HEK293 (cell line): Measurements from ENCODE around the gene PRKAG3.

Source experiments
- CTCF ChIA-PET: fragments of 350-600 bp; formaldehyde crosslinking; extraction: SDS; loops from one replicate; lab custom pipeline; 2021; ENCODE audit warnings: antibody characterized with exemption; lab: Yijun Ruan, JAX
- POLR2A ChIA-PET: fragments of 300-600 bp; formaldehyde crosslinking; extraction: SDS; loops from one replicate; lab custom pipeline; 2020; ENCODE audit warnings: antibody characterized with exemption, inconsistent platforms; lab: Yijun Ruan, JAX
- H3K27ac ChIP-seq: fragments of 200-500 bp; sonication (Bioruptor generic); 2 replicates; pipeline ENCODE4 v1.5.1; 2014; ENCODE audit warnings: low read depth, low read length, control low read depth, inconsistent platforms; ENCODE audit errors: extremely low read depth
- H3K36me3 ChIP-seq, 2 experiments: fragments of 200-500 bp in 1 of 2; sonication (Bioruptor generic) in 1 of 2; 1 replicate in 1 of 2; 2 replicates in 1 of 2; pipeline ENCODE4 v1.5.1; 2014 to 2017; ENCODE audit warnings: inconsistent platforms in 2 of 2, low read length in 2 of 2; ENCODE audit not compliant: control insufficient read depth in 2 of 2, insufficient read depth in 1 of 2
- H3K4me1 ChIP-seq: fragments of 200-500 bp; sonication (Bioruptor generic); 2 replicates; pipeline ENCODE4 v1.5.1; 2014; ENCODE audit warnings: mild to moderate bottlenecking, low read length, inconsistent platforms; ENCODE audit not compliant: control insufficient read depth, insufficient read depth
- H3K4me3 ChIP-seq: 2 replicates; pipeline ENCODE4 v1.5.1; 2011; ENCODE audit warnings: low read depth, mild to moderate bottlenecking, control low read depth, low read length, moderate library complexity
- H3K9me3 ChIP-seq: fragments of 200-500 bp; sonication (Bioruptor generic); 2 replicates; pipeline ENCODE4 v1.5.1; 2014; ENCODE audit warnings: low read depth, low read length, inconsistent platforms; ENCODE audit not compliant: control insufficient read depth, insufficient read depth
- GLIS2 ChIP-seq: fragments of 450-650 bp; formaldehyde crosslinking; IDR thresholded peaks from 2 replicates; pipeline ENCODE4 v1.5.1; 2016; ENCODE audit warnings: missing biosample characterization, missing genetic modification characterization
- KLF1 ChIP-seq: fragments of 450-650 bp; formaldehyde crosslinking; IDR thresholded peaks from 2 replicates; pipeline ENCODE4 v1.5.1; 2016; ENCODE audit warnings: missing biosample characterization, missing genetic modification characterization
- ZBTB26 ChIP-seq: fragments of 450-650 bp; formaldehyde crosslinking; optimal IDR thresholded peaks from 2 replicates; pipeline ENCODE3; 2016; ENCODE audit warnings: missing biosample characterization, mild to moderate bottlenecking, missing genetic modification characterization
- ZBTB6 ChIP-seq: fragments of 450-650 bp; formaldehyde crosslinking; IDR thresholded peaks from 2 replicates; pipeline ENCODE4 v1.5.1; 2017; ENCODE audit warnings: missing biosample characterization, missing genetic modification characterization
- ZNF148 ChIP-seq: fragments of 450-650 bp; formaldehyde crosslinking; IDR thresholded peaks from 2 replicates; pipeline ENCODE4 v1.5.0; 2017; ENCODE audit warnings: missing biosample characterization, missing genetic modification characterization, borderline replicate concordance
- ZNF335 ChIP-seq: fragments of 450-650 bp; formaldehyde crosslinking; conservative IDR thresholded peaks from 2 replicates; pipeline ENCODE4 v1.5.1; 2016; ENCODE audit warnings: missing biosample characterization, missing genetic modification characterization
- ZNF596 ChIP-seq: fragments of 450-650 bp; IDR thresholded peaks from 2 replicates; pipeline ENCODE4 v1.5.0; 2018; ENCODE audit warnings: missing biosample characterization, mild to moderate bottlenecking, missing genetic modification characterization, moderate library complexity
- ZNF629 ChIP-seq: fragments of 450-650 bp; formaldehyde crosslinking; IDR thresholded peaks from 2 replicates; pipeline ENCODE4 v1.5.1; 2017; ENCODE audit warnings: missing biosample characterization, missing genetic modification characterization
- ZNF692 ChIP-seq: fragments of 450-650 bp; formaldehyde crosslinking; IDR thresholded peaks from 2 replicates; pipeline ENCODE4 v1.5.1; 2016; ENCODE audit warnings: missing biosample characterization, missing genetic modification characterization
- ZNF791 ChIP-seq: fragments of 450-650 bp; formaldehyde crosslinking; IDR thresholded peaks from 2 replicates; pipeline ENCODE4 v1.5.1; 2016; ENCODE audit warnings: missing biosample characterization, missing genetic modification characterization
- ZSCAN30 ChIP-seq: fragments of 450-650 bp; IDR thresholded peaks from 2 replicates; pipeline ENCODE4 v1.5.1; 2018; ENCODE audit warnings: missing biosample characterization, mild to moderate bottlenecking, missing genetic modification characterization, moderate library complexity
- ZSCAN4 ChIP-seq: fragments of 450-650 bp; formaldehyde crosslinking; IDR thresholded peaks from 2 replicates; pipeline ENCODE4 v1.5.1; 2017; ENCODE audit warnings: missing biosample characterization, missing genetic modification characterization
- ZXDB ChIP-seq: fragments of 450-650 bp; formaldehyde crosslinking; IDR thresholded peaks from 2 replicates; pipeline ENCODE4 v1.5.1; 2016; ENCODE audit warnings: missing biosample characterization, missing genetic modification characterization
- TF ChIP-seq, protein P1 (sequence below): fragments of 450-650 bp; formaldehyde crosslinking; IDR thresholded peaks from 2 replicates; pipeline ENCODE4 v1.5.1; 2016; ENCODE audit warnings: missing biosample characterization, missing genetic modification characterization
- TF ChIP-seq, protein P2 (sequence below): fragments of 450-650 bp; formaldehyde crosslinking; IDR thresholded peaks from 2 replicates; pipeline ENCODE4 v1.5.1; 2017; ENCODE audit warnings: missing biosample characterization, missing genetic modification characterization
- TF ChIP-seq, protein P3 (sequence below): fragments of 450-650 bp; formaldehyde crosslinking; IDR thresholded peaks from 2 replicates; pipeline ENCODE4 v1.5.1; 2016; ENCODE audit warnings: missing biosample characterization, missing genetic modification characterization, borderline replicate concordance

PRKAG3 gene

GRCh38 chr2:218880102-218880858 is 48.7 kb upstream of the PRKAG3 start, which contains the start of gene WNT10A:
WNT10A (plus strand) TSS chr2:218880852; CDS start chr2:218880996, 144 bp downstream.
- ChIA-PET CTCF (interaction anchor here (0.6 to 17.7 kb wide), 6 partner anchors 7 to 754 kb away, joined by 3 to 552 read pairs (median 4); no protein-coding TSS in a partner anchor), POLR2A (interaction anchor here (1.1 to 1.3 kb wide), 2 partner anchors 18 to 19 kb away, joined by 3 to 6 read pairs; no protein-coding TSS in a partner anchor)
- H3K9me3 ChIP-seq = no peaks in the 10 kb centered on the region
- H3K4me3 ChIP-seq = peak within 1 kb of the TSS; percentile 17; the same call in 1 of the 2 replicates
- H3K4me1 ChIP-seq = peaks cover 3% of the 10 kb centered on the region
- H3K36me3 ChIP-seq = no peaks in the 10 kb centered on the region
- no peak within 1 kb of the TSS for H3K27ac ChIP-seq
- TF ChIP-seq ZBTB26 (tag by site-specific recombination) (peak; percentile 55), KLF1 (tag by site-specific recombination) (peak; percentile 32; the same call in 1 of the 2 replicates), ZBTB6 (tag by site-specific recombination) (no peak), ZSCAN30 (no peak), ZNF148 (tag by site-specific recombination) (no peak), ZNF335 (tag by site-specific recombination) (0 out of 2 replicates have a peak, but pooled peaks have one; percentile 23), ZNF629 (tag by site-specific recombination) (peak; percentile 25; the same call in 1 of the 2 replicates), ZSCAN4 (tag by site-specific recombination) (no peak), ZNF692 (tag by site-specific recombination) (peak; percentile 96), ZNF791 (no peak), ZNF596 (no peak), GLIS2 (tag by site-specific recombination) (peak; percentile 86), ZXDB (tag by site-specific recombination) (no peak)
- TF ChIP-seq, protein P1, sequence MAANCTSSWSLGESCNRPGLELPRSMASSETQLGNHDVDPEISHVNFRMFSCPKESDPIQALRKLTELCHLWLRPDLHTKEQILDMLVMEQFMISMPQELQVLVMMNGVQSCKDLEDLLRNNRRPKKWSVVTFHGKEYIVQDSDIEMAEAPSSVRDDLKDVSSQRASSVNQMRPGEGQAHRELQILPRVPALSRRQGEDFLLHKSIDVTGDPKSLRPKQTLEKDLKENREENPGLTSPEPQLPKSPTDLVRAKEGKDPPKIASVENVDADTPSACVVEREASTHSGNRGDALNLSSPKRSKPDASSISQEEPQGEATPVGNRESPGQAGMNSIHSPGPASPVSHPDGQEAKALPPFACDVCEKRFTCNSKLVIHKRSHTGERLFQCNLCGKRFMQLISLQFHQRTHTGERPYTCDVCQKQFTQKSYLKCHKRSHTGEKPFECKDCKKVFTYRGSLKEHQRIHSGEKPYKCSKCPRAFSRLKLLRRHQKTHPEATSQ = no peak
- TF ChIP-seq, protein P2, sequence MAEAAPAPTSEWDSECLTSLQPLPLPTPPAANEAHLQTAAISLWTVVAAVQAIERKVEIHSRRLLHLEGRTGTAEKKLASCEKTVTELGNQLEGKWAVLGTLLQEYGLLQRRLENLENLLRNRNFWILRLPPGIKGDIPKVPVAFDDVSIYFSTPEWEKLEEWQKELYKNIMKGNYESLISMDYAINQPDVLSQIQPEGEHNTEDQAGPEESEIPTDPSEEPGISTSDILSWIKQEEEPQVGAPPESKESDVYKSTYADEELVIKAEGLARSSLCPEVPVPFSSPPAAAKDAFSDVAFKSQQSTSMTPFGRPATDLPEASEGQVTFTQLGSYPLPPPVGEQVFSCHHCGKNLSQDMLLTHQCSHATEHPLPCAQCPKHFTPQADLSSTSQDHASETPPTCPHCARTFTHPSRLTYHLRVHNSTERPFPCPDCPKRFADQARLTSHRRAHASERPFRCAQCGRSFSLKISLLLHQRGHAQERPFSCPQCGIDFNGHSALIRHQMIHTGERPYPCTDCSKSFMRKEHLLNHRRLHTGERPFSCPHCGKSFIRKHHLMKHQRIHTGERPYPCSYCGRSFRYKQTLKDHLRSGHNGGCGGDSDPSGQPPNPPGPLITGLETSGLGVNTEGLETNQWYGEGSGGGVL (tag by site-specific recombination) = peak; percentile 92
- TF ChIP-seq, protein P3, sequence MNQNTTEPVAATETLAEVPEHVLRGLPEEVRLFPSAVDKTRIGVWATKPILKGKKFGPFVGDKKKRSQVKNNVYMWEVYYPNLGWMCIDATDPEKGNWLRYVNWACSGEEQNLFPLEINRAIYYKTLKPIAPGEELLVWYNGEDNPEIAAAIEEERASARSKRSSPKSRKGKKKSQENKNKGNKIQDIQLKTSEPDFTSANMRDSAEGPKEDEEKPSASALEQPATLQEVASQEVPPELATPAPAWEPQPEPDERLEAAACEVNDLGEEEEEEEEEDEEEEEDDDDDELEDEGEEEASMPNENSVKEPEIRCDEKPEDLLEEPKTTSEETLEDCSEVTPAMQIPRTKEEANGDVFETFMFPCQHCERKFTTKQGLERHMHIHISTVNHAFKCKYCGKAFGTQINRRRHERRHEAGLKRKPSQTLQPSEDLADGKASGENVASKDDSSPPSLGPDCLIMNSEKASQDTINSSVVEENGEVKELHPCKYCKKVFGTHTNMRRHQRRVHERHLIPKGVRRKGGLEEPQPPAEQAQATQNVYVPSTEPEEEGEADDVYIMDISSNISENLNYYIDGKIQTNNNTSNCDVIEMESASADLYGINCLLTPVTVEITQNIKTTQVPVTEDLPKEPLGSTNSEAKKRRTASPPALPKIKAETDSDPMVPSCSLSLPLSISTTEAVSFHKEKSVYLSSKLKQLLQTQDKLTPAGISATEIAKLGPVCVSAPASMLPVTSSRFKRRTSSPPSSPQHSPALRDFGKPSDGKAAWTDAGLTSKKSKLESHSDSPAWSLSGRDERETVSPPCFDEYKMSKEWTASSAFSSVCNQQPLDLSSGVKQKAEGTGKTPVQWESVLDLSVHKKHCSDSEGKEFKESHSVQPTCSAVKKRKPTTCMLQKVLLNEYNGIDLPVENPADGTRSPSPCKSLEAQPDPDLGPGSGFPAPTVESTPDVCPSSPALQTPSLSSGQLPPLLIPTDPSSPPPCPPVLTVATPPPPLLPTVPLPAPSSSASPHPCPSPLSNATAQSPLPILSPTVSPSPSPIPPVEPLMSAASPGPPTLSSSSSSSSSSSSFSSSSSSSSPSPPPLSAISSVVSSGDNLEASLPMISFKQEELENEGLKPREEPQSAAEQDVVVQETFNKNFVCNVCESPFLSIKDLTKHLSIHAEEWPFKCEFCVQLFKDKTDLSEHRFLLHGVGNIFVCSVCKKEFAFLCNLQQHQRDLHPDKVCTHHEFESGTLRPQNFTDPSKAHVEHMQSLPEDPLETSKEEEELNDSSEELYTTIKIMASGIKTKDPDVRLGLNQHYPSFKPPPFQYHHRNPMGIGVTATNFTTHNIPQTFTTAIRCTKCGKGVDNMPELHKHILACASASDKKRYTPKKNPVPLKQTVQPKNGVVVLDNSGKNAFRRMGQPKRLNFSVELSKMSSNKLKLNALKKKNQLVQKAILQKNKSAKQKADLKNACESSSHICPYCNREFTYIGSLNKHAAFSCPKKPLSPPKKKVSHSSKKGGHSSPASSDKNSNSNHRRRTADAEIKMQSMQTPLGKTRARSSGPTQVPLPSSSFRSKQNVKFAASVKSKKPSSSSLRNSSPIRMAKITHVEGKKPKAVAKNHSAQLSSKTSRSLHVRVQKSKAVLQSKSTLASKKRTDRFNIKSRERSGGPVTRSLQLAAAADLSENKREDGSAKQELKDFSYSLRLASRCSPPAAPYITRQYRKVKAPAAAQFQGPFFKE (tag by site-specific recombination) = no peak
